Smooth muscle cell (in vitro differentiated cells): ENCODE results near the gene KNTC1. TPM values are rescaled to one million over a fixed set of nuclear protein-coding genes. Genes with fewer than 3 reads are reported as not detected.

Source experiments
- DNase-seq: peaks from one replicate; lab custom pipeline; 2025; ENCODE audit not compliant: unreplicated experiment; lab: John Stamatoyannopoulos, UW
- H2AFZ ChIP-seq: fragments of 200-600 bp; sonication (generic); 2 replicates; pipeline ENCODE4 v1.6.0; 2016; ENCODE audit warnings: antibody characterized with exemption, low read depth, mild to moderate bottlenecking
- H3F3A ChIP-seq: fragments of 200-600 bp; sonication (generic); 2 replicates; pipeline ENCODE4 v1.6.0; 2017; ENCODE audit warnings: antibody characterized with exemption, low read depth
- H3K27ac ChIP-seq: fragments of 200-600 bp; sonication (generic); 2 replicates; pipeline ENCODE4 v1.5.1; 2016; ENCODE audit warnings: low read depth, mild to moderate bottlenecking
- H3K27me3 ChIP-seq: fragments of 200-600 bp; sonication (generic); 2 replicates; pipeline ENCODE4 v1.6.1; 2016; ENCODE audit warnings: low read depth, mild to moderate bottlenecking
- H3K36me3 ChIP-seq: fragments of 200-600 bp; sonication (generic); 2 replicates; pipeline ENCODE4 v1.5.1; 2016; ENCODE audit warnings: low read depth
- H3K4me1 ChIP-seq: fragments of 200-600 bp; sonication (generic); 2 replicates; pipeline ENCODE4 v1.5.1; 2016; ENCODE audit warnings: low read depth
- H3K4me2 ChIP-seq: fragments of 200-600 bp; sonication (generic); 2 replicates; pipeline ENCODE4 v1.6.0; 2016; ENCODE audit warnings: mild to moderate bottlenecking
- H3K4me3 ChIP-seq: fragments of 200-600 bp; sonication (generic); 2 replicates; pipeline ENCODE4 v1.5.1; 2016; ENCODE audit warnings: mild to moderate bottlenecking
- H3K79me2 ChIP-seq: fragments of 200-600 bp; sonication (generic); 2 replicates; pipeline ENCODE4 v1.6.0; 2016; ENCODE audit warnings: low read depth, mild to moderate bottlenecking
- H3K9ac ChIP-seq: fragments of 200-600 bp; sonication (generic); 2 replicates; pipeline ENCODE4 v1.6.0; 2016; ENCODE audit warnings: low read depth
- H3K9me3 ChIP-seq: fragments of 200-600 bp; sonication (generic); replicated peaks from 2 replicates; pipeline ENCODE4 v1.5.1; 2016; ENCODE audit warnings: low read depth
- H4K20me1 ChIP-seq: fragments of 200-600 bp; sonication (generic); 2 replicates; pipeline ENCODE4 v1.6.0; 2016; ENCODE audit warnings: low read depth
- WGBS: methylation state at CpG from one replicate; pipeline ENCODE4 v1.1.7; 2016; ENCODE audit warnings: low lambda C conversion rate; 5-methylcytosine and 5-hydroxymethylcytosine counted together
- polyA plus RNA-seq: library from polyadenylated mRNA; unstranded; fragments of >200 nt; fragmentation: Nextera tagmentation; extraction: Ambion mirVana; gene quantifications from 2 replicates; pipeline ENCODE4 v1.2.1, GENCODE V29; 2016
- total RNA-seq: library from RNA; depleted of rRNA; stranded (reverse); fragments of >200 nt; gene quantifications from 2 replicates; pipeline ENCODE4 v1.2.3, GENCODE V29; 2014
- TF ChIP-seq, protein P1 (sequence below): fragments of 200-600 bp; sonication (generic); IDR thresholded peaks from 2 replicates; pipeline ENCODE4 v1.5.1; 2017; ENCODE audit warnings: borderline replicate concordance, mild to moderate bottlenecking, antibody characterized with exemption; ENCODE audit not compliant: insufficient read depth, poor library complexity, severe bottlenecking

The KNTC1 gene, protein sequence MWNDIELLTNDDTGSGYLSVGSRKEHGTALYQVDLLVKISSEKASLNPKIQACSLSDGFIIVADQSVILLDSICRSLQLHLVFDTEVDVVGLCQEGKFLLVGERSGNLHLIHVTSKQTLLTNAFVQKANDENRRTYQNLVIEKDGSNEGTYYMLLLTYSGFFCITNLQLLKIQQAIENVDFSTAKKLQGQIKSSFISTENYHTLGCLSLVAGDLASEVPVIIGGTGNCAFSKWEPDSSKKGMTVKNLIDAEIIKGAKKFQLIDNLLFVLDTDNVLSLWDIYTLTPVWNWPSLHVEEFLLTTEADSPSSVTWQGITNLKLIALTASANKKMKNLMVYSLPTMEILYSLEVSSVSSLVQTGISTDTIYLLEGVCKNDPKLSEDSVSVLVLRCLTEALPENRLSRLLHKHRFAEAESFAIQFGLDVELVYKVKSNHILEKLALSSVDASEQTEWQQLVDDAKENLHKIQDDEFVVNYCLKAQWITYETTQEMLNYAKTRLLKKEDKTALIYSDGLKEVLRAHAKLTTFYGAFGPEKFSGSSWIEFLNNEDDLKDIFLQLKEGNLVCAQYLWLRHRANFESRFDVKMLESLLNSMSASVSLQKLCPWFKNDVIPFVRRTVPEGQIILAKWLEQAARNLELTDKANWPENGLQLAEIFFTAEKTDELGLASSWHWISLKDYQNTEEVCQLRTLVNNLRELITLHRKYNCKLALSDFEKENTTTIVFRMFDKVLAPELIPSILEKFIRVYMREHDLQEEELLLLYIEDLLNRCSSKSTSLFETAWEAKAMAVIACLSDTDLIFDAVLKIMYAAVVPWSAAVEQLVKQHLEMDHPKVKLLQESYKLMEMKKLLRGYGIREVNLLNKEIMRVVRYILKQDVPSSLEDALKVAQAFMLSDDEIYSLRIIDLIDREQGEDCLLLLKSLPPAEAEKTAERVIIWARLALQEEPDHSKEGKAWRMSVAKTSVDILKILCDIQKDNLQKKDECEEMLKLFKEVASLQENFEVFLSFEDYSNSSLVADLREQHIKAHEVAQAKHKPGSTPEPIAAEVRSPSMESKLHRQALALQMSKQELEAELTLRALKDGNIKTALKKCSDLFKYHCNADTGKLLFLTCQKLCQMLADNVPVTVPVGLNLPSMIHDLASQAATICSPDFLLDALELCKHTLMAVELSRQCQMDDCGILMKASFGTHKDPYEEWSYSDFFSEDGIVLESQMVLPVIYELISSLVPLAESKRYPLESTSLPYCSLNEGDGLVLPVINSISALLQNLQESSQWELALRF (N-terminal part only)
- total RNA-seq = 22.7 and 26.2 TPM in 2 replicates
- polyA plus RNA-seq = 9.1 and 13.5 TPM in 2 replicates

DNA sequence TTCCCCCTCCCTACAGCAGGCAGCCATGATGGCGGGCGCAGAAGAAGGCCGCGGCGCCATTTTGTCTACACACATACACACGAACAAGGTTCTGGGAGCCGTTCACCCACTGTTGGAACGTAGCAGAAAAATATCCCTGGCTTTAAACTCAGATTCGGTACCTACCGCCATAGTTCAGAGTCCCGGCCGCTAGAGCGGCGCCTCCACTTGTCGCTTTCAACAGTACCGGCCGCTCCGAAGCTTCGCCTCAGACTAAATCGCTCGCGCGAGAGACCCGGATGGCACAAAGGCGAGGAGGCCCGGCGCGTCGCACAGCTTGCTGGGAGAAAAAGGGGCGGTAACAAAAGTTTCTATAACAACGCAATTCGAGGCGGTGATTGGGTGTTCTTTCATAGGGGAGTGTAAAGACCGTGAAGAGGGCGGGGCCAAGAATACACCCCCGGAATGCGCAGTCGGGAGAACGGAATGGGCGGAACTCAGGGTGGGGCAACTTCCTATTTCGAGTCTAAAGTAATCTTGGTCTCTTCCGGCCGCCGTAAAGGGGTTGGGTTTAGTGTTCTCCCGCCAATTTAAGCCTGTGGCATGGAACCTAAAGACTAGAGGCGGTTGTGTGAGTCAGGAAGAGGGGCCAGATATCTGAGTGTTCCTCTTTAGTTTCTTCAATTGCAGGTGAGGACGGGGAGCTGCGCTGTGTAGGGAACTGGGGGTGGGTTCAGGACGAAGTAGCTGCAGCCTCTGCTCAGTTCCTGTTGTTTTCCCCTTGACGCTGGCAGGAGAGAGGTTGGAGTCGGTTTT lies at the start of gene KNTC1, which contains the start of gene RSRC2:
KNTC1 (plus strand) TSS at position 567 of the 795 bp plus-strand sequence. CDS start 2,815 bp downstream, outside the sequence.
RSRC2 (minus strand) TSS at position 254 of the 795 bp plus-strand sequence; CDS start at position 171, 83 bp downstream.
- Histone ChIP-seq H3K79me2 (peaks cover 76% of the 10 kb centered on the region), H2AFZ (peak within 1 kb of the TSS; percentile 96), H4K20me1 (peaks cover 42% of the 10 kb centered on the region), H3K27ac (peak within 1 kb of the TSS; percentile 99), H3F3A (peaks cover 22% of the 10 kb centered on the region), H3K4me3 (peak within 1 kb of the TSS; percentile 92), H3K27me3 (no peaks in the 10 kb centered on the region), H3K4me2 (peak within 1 kb of the TSS; percentile 91), H3K9ac (peak within 1 kb of the TSS; percentile 99), H3K4me1 (peaks cover 36% of the 10 kb centered on the region), H3K36me3 (no peaks in the 10 kb centered on the region), H3K9me3 (no peaks in the 10 kb centered on the region)
- DNase-seq = peak; percentile 84
- TF ChIP-seq, protein P1, sequence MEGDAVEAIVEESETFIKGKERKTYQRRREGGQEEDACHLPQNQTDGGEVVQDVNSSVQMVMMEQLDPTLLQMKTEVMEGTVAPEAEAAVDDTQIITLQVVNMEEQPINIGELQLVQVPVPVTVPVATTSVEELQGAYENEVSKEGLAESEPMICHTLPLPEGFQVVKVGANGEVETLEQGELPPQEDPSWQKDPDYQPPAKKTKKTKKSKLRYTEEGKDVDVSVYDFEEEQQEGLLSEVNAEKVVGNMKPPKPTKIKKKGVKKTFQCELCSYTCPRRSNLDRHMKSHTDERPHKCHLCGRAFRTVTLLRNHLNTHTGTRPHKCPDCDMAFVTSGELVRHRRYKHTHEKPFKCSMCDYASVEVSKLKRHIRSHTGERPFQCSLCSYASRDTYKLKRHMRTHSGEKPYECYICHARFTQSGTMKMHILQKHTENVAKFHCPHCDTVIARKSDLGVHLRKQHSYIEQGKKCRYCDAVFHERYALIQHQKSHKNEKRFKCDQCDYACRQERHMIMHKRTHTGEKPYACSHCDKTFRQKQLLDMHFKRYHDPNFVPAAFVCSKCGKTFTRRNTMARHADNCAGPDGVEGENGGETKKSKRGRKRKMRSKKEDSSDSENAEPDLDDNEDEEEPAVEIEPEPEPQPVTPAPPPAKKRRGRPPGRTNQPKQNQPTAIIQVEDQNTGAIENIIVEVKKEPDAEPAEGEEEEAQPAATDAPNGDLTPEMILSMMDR = no peak
- under 1% methylated on average over 51 of the region's 51 CpGs for WGBS

DNA sequence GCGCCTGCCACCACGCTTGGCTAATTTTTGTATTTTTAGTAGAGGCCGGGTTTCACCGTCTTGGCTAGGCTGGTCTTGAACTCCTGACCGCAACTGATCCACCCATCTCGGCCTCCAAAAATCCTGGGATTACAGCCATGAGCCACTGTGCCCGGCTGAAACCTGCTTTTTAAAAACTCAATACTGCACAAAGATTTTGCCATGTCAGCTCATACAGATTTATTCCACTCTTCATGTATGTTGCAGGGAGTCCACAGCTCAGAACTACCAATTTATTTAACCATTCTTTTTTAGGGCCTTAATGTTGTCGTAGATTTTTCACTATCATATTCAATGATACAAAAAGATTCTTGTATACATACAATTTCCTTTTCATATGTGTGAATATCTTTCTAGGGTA lies 46.3 kb upstream of the KNTC1 start:
- no peak overlapping the region for H3K9ac ChIP-seq
- H3K27me3 ChIP-seq = no peaks in the 10 kb centered on the region
- H3K36me3 ChIP-seq = peaks cover 43% of the 10 kb centered on the region
- H4K20me1 ChIP-seq = no peaks in the 10 kb centered on the region
- H3K27ac ChIP-seq = no peak overlapping the region
- no peaks in the 10 kb centered on the region for H3F3A ChIP-seq
- H3K79me2 ChIP-seq = peaks cover 7% of the 10 kb centered on the region
- no peak overlapping the region for H2AFZ ChIP-seq
- TF ChIP-seq, protein P1 = no peak
- H3K4me1 ChIP-seq = no peaks in the 10 kb centered on the region
- no peak for DNase-seq
- no peaks in the 10 kb centered on the region for H3K9me3 ChIP-seq
- no peak overlapping the region for H3K4me2 ChIP-seq
- WGBS = 95% methylated on average over 8 of the region's 8 CpGs
- H3K4me3 ChIP-seq = no peak overlapping the region

DNA sequence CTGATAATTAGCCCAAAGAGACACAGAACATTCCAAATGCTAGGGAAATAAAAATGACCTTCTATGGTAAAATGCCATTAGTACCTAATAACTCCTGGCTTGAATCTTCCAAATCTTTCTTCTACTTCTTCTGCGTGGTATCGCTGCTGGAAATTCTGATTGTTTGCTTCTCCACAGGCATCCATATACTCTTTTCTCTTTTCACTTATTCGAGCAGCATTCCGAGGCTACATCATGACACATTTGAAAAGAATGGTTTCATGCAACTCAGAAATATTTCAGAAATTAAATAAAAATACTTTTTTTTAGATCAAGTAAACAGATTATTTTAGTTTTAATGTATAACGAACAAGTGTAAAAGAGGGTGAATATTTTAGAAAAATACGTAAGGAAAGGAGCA lies 45.2 kb upstream of the KNTC1 start:
- no peak for DNase-seq
- no peak overlapping the region for H3K27ac ChIP-seq
- H3K9me3 ChIP-seq = no peaks in the 10 kb centered on the region
- H2AFZ ChIP-seq = no peak overlapping the region
- no peaks in the 10 kb centered on the region for H3F3A ChIP-seq
- 94% methylated on average over 6 of the region's 6 CpGs for WGBS
- H3K79me2 ChIP-seq = peaks cover 7% of the 10 kb centered on the region
- H3K4me3 ChIP-seq = no peak overlapping the region
- TF ChIP-seq, protein P1 = no peak
- H3K36me3 ChIP-seq = peaks cover 43% of the 10 kb centered on the region
- no peaks in the 10 kb centered on the region for H4K20me1 ChIP-seq
- no peak overlapping the region for H3K9ac ChIP-seq
- H3K4me1 ChIP-seq = no peaks in the 10 kb centered on the region
- H3K4me2 ChIP-seq = no peak overlapping the region
- no peaks in the 10 kb centered on the region for H3K27me3 ChIP-seq
